A673 (cell line): Measurements from ENCODE around the gene SLC43A3.

Experiments
- EZH2 ChIP-seq: fragments of 200-600 bp; sonication (generic); IDR thresholded peaks from 2 replicates; pipeline ENCODE4 v1.6.1; 2017; ENCODE audit warnings: borderline replicate concordance, low read depth, mild to moderate bottlenecking, mixed read lengths, antibody characterized with exemption, low read length; ENCODE audit not compliant: poor library complexity, severe bottlenecking
- TF ChIP-seq, protein P1 (sequence below): fragments of 300-800, 200-600 bp; sonication (generic); conservative IDR thresholded peaks from 2 replicates; pipeline ENCODE4 v1.5.1; 2017; ENCODE audit warnings: low read depth, mild to moderate bottlenecking, antibody characterized with exemption, low read length, moderate library complexity, mixed read lengths

DNA sequence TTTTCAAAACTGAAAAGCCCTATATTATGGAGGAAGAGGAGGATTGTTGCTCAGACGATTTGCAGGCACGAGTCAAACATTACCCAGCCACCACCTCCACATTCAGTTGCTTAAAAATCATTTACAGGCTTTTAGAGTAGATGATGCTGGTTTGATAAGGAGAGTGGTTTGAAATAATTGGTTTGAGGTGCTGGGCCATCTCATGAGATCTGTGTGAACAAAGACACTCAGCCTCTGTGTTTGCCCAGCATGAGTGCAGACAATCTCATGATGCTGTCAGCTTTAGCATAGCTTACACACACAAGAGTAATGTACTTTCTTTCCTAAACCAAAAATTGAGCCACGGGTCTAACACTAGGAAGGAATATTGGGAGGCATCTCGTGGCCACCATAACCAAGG lies 4.3 kb downstream of the SLC43A3 start:
- TF ChIP-seq, protein P1, sequence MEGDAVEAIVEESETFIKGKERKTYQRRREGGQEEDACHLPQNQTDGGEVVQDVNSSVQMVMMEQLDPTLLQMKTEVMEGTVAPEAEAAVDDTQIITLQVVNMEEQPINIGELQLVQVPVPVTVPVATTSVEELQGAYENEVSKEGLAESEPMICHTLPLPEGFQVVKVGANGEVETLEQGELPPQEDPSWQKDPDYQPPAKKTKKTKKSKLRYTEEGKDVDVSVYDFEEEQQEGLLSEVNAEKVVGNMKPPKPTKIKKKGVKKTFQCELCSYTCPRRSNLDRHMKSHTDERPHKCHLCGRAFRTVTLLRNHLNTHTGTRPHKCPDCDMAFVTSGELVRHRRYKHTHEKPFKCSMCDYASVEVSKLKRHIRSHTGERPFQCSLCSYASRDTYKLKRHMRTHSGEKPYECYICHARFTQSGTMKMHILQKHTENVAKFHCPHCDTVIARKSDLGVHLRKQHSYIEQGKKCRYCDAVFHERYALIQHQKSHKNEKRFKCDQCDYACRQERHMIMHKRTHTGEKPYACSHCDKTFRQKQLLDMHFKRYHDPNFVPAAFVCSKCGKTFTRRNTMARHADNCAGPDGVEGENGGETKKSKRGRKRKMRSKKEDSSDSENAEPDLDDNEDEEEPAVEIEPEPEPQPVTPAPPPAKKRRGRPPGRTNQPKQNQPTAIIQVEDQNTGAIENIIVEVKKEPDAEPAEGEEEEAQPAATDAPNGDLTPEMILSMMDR: no peak
- no peak for TF ChIP-seq EZH2
